PFSK-1 (cell line): ENCODE measurements around the gene GJA5.

Experiments used
- FOXP2 ChIP-seq: optimal IDR thresholded peaks from 2 replicates; pipeline ENCODE3; 2011; ENCODE audit warnings: borderline replicate concordance, control low read depth, inconsistent platforms; ENCODE audit not compliant: insufficient read depth; ENCODE audit errors: extremely low read length, extremely low read depth
- POLR2AphosphoS5 ChIP-seq: IDR thresholded peaks from 2 replicates; pipeline ENCODE4 v1.6.1; 2012; ENCODE audit warnings: low read depth, mild to moderate bottlenecking, control low read depth, low read length, moderate library complexity
- REST ChIP-seq, 2 experiments: IDR thresholded peaks; 2 replicates each; pipeline versions ENCODE4 v1.6.1 to v1.8.0; 2011 to 2012; ENCODE audit warnings: low read depth in 2 of 2, low read length in 2 of 2, control low read depth in 1 of 2, inconsistent platforms in 1 of 2, mild to moderate bottlenecking in 1 of 2, moderate library complexity in 1 of 2; ENCODE audit not compliant: insufficient read depth in 1 of 2
- SIN3A ChIP-seq: IDR thresholded peaks from 2 replicates; pipeline ENCODE4 v1.6.1; 2012; ENCODE audit warnings: mild to moderate bottlenecking, low read length, moderate library complexity, borderline replicate concordance; ENCODE audit not compliant: insufficient read depth
- TAF1 ChIP-seq: IDR thresholded peaks from 2 replicates; pipeline ENCODE4 v1.6.1; 2012; ENCODE audit warnings: low read length, control low read depth, borderline replicate concordance; ENCODE audit not compliant: insufficient read depth

The GJA5 gene

GRCh38 chr1:147736883-147737282, 23.5 kb downstream of the GJA5 start:
- TF ChIP-seq POLR2AphosphoS5 (no peak), TAF1 (no peak), SIN3A (no peak), FOXP2 (no peak), REST (IDR thresholded peaks at IDR 0.05; ENCODE audit: insufficient read depth in 1 of 2, low read depth in 2 of 2, low read length in 2 of 2) (no peak)

- TF ChIP-seq SIN3A (no peak), TAF1 (no peak)
Observed at GRCh38 chr1:147735423-147735822, 25.0 kb downstream of the GJA5 start.

- TF ChIP-seq TAF1 (no peak), POLR2AphosphoS5 (no peak), REST (IDR thresholded peaks at IDR 0.05; ENCODE audit: insufficient read depth in 1 of 2, low read depth in 2 of 2, low read length in 2 of 2) (no peak), SIN3A (no peak), FOXP2 (no peak)
Observed at GRCh38 chr1:147729315-147729714, 31.1 kb downstream of the GJA5 start.

- TF ChIP-seq TAF1, result no peak
- no peak for TF ChIP-seq SIN3A
- no peak for TF ChIP-seq REST (IDR thresholded peaks at IDR 0.05; ENCODE audit: insufficient read depth in 1 of 2, low read depth in 2 of 2, low read length in 2 of 2)
- TF ChIP-seq FOXP2, result no peak
- no peak for TF ChIP-seq POLR2AphosphoS5
Observed at GRCh38 chr1:147726168-147726567, 34.2 kb downstream of the GJA5 start.

- TF ChIP-seq POLR2AphosphoS5 (no peak), FOXP2 (no peak), REST (IDR thresholded peaks at IDR 0.05; ENCODE audit: insufficient read depth in 1 of 2, low read depth in 2 of 2, low read length in 2 of 2) (no peak), SIN3A (no peak), TAF1 (no peak)
Observed at GRCh38 chr1:147725685-147726084, 34.7 kb downstream of the GJA5 start.
